ENCODE measurements around the gene CENPX.

DNA sequence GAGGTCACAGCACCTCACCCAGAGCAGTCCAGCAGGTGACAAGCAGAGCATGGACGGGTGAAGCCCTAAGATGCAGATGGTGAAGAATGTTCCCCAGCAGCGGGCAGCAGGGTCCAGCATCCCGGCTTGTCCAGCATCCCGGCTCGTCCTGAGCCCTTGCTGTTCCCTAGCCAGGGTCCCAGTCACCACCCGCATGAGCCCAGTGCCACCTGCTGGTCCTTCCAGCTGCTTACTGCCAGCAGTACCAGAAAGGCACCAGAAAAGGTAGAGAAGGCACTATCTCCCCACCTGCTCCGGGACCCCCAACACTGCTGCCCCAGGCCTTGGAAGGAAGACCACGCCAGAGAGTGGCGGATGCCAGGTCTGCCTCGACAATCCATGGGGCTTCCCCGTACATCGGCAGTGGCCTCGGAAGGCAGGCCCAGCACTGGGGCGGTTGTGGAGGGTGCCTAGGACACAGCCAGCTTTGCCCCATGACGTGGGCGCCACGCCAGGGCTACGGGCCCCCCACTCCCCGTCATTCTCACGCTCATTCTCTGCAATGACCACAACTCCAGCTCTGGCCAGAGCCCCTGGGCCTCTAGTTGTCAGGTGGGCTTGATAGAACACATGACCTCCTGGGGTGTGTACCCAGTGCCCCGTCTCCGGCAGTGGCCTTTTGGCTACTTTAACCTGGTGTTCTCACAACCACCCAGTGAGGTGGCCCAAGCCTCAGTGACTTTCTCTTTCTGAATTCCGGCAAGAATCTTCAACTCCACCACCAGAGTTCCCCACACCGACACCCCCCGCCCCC, 1.4 kb downstream of the CENPX start:
- TF ChIP-seq, protein P1, sequence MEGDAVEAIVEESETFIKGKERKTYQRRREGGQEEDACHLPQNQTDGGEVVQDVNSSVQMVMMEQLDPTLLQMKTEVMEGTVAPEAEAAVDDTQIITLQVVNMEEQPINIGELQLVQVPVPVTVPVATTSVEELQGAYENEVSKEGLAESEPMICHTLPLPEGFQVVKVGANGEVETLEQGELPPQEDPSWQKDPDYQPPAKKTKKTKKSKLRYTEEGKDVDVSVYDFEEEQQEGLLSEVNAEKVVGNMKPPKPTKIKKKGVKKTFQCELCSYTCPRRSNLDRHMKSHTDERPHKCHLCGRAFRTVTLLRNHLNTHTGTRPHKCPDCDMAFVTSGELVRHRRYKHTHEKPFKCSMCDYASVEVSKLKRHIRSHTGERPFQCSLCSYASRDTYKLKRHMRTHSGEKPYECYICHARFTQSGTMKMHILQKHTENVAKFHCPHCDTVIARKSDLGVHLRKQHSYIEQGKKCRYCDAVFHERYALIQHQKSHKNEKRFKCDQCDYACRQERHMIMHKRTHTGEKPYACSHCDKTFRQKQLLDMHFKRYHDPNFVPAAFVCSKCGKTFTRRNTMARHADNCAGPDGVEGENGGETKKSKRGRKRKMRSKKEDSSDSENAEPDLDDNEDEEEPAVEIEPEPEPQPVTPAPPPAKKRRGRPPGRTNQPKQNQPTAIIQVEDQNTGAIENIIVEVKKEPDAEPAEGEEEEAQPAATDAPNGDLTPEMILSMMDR (IDR thresholded peaks at IDR 0.05) = peak; percentile 93
- no peak for TF ChIP-seq TCF7L2 (IDR thresholded peaks at IDR 0.05; ENCODE audit: low read depth, low read length)
